GM12864 (cell line): ENCODE data around the gene LIMD2.

Source experiments
- DNase-seq: peaks from one replicate; pipeline ENCODE4 v3.0.0-alpha.2; 2011; ENCODE audit warnings: low read depth
- H3K4me3 ChIP-seq: 2 replicates; pipeline ENCODE4 v1.5.1; 2011; ENCODE audit warnings: mild to moderate bottlenecking, low read depth, low read length, control low read depth
- TF ChIP-seq, protein P1 (sequence below): IDR thresholded peaks from 2 replicates; pipeline ENCODE4 v1.5.1; 2011; ENCODE audit warnings: low read depth, mild to moderate bottlenecking, moderate library complexity, low read length, control low read depth, inconsistent platforms; ENCODE audit errors: missing control alignments

LIMD2 gene

DNA sequence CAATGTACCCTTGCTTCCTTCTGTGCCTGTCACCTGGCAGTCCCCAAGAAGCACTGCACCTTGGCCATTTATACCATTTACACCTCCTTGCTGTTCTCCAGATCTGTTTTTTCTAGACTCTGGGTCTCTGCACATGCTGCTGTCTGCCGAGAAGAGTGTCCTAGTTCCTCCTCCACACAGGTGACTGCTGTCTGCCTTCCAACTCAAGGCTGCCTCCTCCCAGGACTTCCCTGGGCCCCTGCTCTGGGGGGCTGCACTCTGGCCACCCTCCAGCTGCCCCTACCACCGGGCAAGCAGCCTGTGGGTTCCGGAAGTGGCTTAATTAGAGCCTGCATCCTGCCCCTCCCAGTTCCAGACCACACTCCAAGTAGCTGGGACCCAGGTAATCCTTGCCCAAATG is 5.7 kb upstream of the LIMD2 start:
- TF ChIP-seq, protein P1, sequence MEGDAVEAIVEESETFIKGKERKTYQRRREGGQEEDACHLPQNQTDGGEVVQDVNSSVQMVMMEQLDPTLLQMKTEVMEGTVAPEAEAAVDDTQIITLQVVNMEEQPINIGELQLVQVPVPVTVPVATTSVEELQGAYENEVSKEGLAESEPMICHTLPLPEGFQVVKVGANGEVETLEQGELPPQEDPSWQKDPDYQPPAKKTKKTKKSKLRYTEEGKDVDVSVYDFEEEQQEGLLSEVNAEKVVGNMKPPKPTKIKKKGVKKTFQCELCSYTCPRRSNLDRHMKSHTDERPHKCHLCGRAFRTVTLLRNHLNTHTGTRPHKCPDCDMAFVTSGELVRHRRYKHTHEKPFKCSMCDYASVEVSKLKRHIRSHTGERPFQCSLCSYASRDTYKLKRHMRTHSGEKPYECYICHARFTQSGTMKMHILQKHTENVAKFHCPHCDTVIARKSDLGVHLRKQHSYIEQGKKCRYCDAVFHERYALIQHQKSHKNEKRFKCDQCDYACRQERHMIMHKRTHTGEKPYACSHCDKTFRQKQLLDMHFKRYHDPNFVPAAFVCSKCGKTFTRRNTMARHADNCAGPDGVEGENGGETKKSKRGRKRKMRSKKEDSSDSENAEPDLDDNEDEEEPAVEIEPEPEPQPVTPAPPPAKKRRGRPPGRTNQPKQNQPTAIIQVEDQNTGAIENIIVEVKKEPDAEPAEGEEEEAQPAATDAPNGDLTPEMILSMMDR: no peak
- no peak for DNase-seq
- no peak overlapping the region for H3K4me3 ChIP-seq

DNA sequence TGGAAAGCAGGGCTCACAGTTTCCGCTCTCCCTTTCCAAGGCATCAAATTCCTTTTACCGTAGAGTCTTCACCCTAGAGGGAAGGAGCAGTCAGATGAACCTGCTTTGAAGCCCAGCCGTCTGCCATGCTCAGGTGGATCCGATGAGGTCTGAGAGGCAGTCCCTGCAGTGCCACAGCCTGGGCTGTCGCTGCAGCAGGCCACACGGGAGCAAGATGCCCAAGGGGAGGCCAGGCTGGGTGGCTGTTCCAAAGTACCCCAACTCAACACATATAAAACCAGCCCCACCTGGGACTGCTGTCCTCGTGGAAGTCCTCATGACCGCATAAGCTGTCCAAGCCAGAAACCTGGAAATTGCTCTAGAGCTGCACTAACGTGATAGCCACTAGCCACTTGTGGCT is 4.9 kb upstream of the LIMD2 start:
- H3K4me3 ChIP-seq: no peak overlapping the region
- no peak for DNase-seq
- TF ChIP-seq, protein P1: no peak

DNA sequence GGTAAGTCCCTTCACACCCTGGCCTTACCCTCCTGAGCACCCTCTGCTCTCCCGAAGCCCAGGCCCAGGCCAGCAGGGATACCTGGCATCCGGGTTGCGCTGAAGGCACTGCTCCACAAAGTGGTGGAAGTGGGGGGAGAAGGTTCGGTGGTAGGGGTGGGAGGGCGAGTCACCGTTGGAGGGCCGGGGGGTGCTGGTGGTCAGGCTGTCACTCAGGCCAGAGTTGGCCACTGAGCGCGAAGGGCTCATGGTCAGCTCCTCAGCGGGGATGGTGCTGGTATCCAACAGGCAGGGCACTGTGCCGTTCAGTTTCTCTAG is 4.3 kb upstream of the LIMD2 start:
- no peak overlapping the region for H3K4me3 ChIP-seq
- TF ChIP-seq, protein P1: no peak
- no peak for DNase-seq

DNA sequence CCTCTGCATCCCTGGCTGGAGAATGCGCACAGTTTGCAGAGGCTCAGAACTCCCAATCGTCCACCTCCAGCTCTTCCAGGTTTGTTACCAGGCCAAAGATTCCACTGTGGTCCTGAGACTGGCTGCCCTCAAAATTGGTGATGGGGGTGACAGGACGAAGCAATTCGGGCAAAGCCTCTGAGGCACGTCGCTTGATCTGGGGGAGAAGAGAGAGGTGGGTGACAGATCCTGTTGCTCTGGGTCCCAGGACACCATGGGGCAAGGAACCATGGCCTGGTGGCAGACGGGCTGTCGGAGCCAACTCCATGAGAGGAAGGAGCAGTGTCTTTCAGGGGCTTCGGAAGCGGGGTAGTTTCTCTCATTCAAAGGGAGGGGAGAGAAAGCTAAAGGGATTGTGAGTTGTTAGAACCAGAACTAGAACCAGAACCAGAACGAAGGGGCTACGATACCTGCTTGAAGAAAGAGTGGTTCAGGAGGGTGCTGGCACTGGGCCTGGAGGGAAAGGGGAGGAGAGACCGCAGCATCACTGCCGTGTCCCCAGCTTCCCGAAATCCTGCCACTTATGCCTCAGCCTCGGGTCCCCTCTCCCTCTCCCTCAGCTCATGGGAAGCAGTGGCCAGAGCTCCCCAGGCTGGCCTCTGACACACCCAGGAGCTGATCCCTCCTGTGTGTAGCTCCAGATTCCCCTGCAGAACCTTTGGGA is 3.8 kb upstream of the LIMD2 start:
- TF ChIP-seq, protein P1: no peak
- no peak overlapping the region for H3K4me3 ChIP-seq
- no peak for DNase-seq

DNA sequence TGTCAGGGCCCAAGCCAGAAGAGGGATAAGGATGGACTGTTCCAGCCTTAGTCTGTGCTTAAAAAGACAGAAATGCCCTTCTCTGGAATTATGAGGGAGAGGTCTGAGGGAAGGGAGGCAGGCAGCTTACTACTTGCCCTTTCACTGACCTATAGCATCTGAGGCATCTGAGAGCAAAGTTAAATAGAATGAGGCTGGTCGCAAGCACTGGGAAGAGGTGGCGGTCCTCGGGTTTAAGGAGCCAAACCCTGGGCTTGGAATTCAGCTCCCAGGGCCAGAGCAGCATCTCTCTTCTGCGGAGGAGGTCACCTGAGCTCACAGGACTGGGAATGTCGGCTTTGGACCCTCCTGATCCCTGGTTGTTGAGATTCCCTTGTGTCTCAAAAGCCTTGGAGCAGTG is 3.1 kb upstream of the LIMD2 start:
- no peak overlapping the region for H3K4me3 ChIP-seq
- DNase-seq: no peak
- TF ChIP-seq, protein P1: no peak

DNA sequence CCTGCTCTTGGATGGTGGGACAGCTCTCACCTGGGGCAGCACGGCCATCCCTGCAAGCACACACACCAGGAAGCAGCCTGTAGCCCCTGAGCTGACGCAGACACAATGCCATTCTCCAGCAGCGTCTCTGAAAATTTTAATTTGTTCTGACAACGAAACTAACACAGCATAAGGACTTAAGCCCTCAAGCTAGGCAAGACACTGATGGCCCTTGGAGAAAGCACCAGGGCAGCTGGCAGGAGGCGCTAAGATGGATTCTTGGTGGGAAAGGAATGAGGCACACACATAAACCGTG is 2.7 kb upstream of the LIMD2 start:
- no peak for DNase-seq
- peak overlapping the region; percentile 61 for H3K4me3 ChIP-seq
- TF ChIP-seq, protein P1: no peak
